HG02870 (cell line): ENCODE results near the gene NFATC1.

Source experiments
- ATAC-seq: cut with Tn5 transposase; IDR thresholded peaks from one replicate; pipeline ENCODE4 v1.9.1; 2021; ENCODE audit warnings: mild to moderate bottlenecking, moderate library complexity; ENCODE audit not compliant: unreplicated experiment

NFATC1 gene

DNA sequence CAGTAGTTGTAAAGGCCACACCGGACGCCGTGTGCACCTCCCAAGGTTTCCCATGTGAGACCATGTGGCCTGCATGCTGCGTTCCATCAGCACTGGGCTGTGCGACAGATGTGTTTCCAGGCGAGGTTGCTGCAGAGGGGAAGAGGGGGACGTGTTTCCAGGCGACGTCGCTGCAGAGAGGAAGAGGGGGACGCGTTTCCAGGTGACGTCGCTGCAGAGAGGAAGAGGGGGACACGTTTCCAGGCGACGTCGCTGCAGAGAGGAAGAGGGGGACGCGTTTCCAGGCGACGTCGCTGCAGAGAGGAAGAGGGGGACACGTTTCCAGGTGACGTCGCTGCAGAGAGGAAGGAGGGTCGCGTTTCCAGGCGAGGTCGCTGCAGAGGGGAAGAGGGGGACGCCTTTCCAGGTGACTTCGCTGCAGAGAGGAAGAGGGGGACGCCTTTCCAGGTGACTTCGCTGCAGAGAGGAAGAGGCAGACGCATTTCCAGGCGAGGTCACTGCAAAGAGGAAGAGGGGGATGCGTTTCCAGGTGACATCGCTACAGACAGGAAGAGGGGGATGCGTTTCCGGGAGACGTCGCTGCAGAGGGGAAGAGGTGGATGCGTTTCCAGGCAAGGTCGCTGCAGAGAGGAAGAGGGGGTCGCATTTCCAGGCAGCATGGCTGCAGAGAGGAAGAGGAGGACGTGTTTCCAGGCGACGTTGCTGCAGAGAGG is 24.5 kb downstream of the NFATC1 start:
- ATAC-seq: no peak

DNA sequence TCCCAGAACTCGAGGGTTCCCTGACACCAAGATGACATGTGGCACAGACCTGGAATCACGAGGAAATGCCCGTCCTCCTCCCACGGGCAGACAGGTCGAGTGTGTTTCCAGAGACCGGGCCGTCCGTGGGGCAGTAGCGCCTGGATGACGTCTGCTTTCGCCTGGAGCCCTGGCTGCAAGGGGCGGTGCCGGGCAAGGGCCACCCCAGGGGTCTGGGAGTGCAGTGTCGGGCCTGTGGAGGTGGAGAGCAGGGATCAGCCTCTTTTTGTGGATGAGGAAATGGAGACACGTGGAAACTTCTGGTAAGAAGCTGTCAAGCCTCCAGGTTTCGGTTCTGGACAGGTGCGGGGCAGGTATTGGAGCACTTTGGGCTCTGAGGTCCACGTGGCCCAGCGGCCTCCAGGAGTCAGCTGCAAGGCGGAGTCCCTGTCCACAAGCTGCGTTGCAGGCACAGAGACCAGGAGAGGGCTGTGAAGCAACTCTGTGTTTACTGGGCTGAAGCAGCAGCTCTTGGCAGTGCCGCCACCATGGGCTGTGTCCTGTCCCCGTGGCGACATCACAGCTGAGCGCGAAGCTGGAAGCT is 25.6 kb downstream of the NFATC1 start:
- ATAC-seq: no peak

DNA sequence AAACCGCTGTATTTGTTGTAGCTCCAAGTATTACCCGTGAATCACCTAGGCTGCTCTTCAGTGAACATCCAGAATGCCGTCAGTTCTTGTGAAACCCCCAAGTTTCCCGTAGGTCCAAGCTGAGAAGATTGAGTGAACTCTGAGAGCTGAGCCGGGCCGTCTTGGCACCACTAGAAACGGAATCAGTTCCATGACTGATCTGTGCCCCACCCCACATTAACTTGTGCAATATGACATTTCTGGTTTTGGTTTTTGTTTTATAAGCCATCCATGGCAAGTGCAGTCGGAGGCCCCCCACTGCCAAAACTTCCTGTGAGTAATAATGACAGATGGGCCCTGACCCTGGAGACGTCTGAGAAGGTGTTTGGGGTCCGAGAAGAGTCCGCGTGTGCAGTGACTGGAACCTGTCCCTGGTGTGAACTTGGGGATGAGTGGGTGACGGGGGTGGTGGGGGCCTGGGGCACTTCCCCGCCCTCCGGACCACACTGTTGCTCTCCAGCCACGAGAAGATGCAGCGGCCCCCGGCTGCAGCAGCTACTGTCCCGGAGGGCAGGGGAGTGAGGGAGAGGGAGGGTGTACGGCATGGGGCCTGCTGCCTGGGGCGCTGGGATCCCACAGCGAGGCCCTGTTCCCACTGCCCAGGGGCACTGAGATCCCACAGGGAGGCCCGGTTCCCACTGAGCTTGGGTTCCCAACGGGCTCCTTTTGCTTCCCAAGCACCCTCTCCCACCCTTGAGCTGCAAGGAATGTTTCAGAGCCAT is 26.5 kb downstream of the NFATC1 start:
- ATAC-seq: no peak

DNA sequence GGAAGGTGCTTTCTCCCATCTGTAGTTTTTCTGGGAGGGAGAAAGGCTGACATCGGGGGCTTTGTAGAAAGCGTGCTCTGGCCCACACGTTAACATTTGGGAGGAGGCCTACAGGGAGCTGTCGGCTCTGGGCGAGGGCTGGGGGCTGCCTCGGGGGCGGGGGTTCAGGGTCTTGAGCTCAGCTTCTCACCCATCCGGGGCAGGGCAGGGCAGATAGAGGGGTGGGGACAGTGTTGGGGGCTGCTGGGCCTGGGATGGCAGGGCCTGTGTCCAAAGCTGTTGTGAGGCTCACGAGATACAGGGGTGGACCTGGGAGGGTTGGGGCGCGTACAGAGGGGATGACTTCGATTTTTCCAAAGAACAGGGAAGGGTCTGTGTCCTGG is 27.0 kb downstream of the NFATC1 start:
- no peak for ATAC-seq

DNA sequence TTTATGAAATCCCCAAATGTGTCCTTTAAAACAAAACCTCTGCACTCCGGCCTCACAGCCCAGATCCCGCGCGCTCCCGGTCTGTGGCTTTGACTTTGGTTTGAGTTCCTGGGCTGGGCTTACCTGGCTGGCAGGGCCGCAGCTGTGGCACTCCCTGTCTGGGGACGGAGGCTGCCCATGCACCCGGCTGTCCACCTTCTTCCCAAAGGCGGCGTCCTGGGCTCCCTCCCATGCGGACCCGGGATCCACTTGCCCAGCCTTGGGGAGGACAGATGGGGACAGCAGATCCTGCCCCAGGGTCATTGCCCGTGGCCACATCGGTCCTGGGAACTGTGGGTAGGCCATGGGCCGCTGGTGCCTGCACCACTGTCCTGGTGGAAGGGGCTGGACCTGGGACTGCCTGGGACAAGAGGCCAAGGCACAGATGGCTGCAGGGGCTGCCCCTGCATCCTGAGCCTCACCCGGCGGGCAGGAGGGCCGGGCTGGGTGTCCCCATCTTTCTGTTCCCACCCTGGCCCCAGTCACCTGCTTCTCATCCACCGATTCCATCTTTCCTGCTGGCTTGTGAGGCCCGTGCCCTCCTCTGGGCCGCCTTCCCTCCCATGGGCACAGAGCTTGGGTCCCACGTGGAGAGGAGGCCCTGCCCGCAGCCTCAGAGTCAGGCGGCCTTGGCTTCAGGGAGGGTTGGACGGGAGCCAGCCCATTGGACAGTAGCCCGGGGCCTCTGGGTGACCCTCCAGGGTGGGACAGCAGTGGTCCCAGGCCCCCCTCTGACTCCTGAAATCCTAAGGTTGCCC is 27.7 kb downstream of the NFATC1 start:
- no peak for ATAC-seq

DNA sequence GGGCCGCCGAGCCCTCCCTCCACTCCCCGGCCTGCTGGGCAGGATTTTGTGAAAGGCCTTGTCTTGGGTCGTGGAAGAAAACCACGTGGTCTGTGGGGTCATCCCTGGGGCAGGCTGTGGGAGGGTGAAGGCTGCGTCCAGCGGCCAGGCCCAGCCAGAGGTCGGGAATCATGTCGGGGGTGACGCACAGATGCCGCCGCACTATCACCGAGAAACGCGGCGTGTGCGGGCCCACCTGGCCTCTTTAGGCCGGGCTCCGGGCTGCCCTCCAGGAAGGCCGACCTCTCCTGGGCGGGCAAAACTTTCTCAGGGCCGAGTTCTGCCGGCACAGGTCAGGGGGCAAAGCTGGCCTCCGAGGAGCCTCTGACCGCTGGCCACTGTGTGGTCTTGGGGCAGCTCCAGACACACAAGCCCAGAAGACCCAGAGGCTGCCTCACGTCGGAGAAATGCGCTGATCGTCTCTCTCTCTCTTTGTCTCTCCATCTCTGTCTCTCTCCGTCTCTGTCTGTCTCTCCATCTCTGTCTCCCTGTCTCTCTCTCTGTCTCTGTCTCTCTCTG is 28.4 kb downstream of the NFATC1 start:
- ATAC-seq: no peak

DNA sequence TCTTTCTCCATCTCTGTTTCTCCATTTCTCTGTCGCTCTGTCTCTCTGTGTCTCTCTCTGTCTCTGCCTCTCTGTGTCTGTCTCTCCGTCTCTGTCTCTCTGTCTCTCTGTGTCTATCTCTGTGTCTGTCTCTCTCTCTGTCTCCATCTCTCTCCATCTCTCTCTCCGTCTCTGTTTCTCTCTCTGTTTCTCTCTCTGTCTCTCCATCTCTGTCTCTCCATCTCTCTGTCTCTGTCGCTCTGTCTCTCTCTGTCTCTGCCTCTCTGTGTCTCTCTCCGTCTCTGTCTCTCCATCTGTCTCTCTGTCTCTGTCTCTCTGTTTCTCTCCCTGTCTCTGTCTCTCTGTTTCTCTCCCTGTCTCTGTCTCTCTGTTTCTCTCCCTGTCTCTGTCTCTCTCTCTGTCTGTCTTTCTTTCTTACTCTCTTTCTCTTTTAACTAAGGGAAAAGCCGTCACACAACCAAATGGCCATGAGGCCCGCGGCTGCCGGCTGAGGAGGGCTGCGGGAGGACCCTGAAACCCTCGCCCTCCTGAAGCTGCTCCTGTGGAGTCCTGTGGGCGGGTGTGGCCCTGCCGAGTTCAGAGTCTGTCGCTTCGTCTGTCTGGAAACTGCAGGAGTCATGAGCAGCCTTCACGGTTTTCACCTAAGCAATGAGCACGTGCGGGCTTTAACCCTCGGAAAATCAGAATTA is 29.3 kb downstream of the NFATC1 start:
- ATAC-seq: no peak

DNA sequence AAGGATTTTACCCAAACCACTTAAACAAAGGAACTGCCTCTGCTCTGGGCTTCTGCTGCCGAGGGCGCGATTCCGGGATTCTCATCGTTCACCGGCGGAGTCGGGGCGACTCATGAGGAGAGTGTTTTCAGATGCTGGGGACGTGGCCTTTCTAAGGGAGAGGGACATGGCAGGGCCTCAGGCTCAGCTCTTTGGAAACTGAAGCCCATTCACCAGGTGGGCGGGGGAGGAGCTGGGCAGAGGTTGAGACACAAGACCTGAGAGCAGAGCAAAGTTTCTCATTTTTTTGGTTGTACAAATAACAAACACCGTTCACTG is 29.8 kb downstream of the NFATC1 start:
- no peak for ATAC-seq

DNA sequence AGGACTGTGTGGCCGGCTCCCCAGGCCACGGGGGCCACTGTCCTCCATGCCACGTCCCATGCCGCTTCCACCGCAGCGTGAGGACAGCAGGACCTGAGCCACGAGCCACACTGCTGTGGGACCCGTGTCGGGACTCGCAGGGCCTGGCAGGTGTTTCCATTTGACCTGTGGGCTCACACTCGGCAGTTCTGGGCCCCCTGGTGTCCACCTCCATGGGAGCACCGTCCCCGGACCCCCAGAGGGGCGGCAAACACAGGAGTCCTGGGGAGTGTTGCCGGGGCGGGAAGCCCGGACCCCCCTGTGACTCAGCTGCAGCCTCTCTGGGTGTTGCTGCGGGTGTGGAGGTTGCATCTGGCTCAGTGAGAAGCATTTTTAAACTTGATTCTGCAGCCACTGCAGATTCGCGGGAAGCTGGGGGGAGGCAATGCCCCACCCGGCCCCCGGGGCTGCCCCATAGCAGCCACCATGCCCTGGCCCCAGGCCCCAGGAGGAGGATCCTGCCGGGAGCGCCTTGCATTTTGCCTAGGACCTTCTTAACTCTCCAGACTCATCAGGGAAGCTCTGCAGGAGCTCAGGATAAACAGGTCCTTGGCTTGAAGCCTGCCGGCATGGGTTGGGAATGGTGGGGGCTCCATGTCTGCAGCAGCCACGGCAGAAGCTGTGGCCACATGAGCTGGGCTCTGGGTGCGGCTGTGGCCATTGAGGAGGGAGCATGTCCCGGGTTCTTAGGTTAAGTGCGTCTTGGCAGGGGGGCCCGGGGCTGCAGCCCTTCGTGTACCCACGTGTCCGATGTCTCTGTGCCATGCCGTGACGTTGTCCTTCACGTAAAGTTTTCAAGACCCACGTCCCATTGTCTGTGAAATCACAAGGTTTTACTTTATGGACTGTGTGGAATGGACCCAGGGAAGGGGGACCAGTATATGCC is 30.9 kb downstream of the NFATC1 start:
- ATAC-seq: no peak

DNA sequence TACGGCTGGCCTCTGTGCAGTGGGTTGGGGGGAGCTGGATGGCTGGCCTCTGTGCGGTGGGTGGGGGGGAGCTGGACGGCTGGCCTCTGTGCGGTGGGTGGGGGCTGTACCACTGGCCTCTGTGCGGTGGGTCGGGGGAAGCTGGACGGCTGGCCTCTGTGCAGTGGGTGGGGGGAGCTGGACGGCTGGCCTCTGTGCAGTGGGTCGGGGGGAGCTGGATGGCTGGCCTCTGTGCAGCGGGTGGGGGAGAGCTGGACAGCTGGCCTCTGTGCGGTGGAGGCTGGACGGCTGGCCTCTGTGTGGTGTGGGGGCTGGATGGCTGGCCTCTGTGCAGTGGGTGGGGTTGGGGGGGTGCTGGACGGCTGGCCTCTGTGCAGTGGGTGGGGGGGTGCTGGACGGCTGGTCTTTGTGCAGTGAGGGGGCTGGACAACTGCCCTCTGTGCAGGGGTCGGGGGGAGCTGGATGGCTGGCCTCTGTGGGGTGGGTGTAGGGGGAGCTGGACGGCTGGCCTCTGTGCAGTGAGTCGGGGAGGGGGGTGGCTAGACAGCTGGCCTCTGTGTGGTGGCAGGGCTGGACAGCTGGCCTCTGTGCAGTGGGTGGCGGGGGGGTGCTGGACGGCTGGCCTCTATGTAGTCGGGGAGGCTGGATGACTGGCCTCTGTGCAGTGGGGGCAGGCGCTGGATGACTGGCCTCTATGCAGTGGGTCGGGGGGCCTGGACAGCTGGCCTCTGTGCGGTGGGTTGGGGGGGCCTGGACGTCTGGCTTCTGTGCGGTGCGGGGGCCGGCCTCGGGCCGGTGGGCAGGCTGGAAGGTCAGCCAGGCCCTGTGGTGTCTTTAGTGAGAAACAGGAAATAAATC is 31.9 kb downstream of the NFATC1 start:
- no peak for ATAC-seq

DNA sequence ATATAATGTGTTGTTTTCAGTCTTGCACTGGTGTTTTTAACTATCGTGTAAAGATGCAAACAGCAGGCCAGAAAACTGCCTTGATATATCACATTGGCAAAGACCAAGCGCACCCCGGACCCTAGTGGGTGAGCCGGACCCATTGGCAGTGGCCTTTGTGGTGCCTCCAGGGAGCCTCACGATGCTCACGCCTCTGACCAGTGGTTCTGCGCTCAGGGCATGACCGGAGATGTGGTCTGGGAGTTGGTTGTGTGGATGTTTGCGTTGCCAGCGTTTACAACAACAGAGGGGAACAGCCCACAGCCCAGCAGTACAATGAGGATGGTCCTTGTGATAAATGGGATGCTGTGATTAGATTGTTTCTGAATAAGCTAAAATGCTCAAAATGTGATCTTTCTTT is 32.6 kb downstream of the NFATC1 start:
- ATAC-seq: no peak

DNA sequence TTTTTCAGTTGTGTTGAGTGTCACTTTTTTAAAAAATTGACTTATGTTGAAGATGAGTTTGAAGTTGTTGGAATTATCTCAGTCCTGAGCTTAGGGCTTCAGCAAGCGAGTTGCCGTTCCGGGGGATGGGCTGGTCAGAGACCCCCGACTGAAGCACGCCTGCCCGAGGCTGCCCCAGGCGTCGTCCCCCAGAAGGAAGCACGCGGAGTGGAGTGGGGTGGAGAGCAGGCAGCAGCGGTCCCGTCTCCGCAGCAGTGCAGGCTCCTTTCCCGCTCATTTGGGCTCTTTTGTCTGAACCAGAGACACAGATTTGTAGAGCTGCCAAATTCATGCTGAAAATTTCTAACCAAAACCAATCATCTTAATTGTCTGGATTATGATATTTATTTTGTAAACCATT is 33.7 kb downstream of the NFATC1 start:
- ATAC-seq: no peak

DNA sequence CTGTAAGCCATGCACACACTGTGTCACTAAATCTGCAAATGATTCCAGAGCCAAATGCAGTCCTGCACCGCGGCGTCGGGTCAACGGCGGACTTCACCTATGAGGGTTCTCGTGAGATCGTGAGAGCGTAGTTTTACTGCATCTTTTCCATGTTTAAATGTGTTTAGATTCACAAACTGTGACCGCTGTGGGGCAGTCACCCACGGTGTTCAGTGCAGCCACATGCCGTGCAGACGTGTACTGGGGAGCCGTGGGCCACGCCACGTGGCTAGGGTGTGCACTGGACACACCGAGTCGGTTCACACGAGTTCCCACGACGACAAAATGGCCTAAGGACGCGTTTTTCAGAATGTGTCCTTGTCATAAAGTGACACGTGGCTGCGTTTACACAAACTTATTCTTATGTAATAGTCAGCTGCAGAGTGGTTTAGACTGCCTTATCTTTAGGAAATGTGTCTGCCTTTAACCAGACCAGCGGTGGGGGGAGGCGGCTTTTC is 34.1 kb downstream of the NFATC1 start:
- ATAC-seq: no peak

DNA sequence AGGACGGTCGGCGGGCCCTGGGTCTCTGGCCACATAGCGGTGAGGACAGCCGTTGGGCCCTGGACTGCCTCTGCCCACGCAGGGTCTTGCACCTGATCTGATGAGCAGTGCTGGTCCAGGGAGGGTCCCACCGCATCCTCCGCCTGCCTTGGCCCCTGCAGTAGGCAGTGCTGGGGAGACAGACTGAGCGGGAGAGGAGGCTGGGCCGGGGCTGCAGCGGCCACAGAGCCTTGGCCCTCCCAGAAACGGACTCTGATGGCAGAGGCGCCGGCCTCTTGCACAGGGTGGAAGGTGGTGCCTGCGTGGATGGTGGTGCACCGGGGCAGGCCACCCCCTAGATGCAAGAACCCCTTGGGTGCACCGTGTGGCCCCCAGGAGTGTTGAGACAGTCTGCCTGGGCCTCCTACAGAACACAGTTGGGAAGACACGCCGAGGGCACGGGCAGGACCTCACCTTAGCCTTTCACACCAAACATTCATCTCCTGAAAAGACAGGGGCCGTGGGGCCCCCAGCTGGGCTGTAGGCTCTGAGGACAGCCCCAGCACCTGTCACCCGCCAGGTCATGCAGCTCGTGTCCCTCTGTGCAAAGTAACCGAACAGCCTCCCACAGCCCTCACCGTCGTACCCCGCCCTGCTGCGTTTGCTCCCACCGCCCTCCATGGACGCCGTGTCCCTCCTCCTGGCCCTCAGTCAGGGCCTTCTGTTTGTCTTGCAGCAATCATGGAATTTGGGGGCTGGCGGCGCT is 36.8 kb downstream of the NFATC1 start:
- no peak for ATAC-seq

DNA sequence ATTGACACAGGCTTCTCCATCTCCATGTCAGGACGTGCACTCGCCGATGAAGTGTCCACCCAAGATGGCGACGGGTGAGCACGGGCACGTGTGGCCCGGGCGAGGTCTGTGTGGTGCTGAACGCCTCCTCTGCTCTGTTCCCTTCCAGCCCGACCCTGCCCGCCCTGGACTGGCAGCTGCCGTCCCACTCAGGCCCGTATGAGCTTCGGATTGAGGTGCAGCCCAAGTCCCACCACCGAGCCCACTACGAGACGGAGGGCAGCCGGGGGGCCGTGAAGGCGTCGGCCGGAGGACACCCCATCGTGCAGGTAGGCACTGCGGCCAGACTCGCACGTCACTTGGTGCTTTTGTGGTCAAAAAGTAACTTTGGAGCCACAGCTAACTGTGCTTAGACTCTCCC is 37.7 kb downstream of the NFATC1 start:
- no peak for ATAC-seq

DNA sequence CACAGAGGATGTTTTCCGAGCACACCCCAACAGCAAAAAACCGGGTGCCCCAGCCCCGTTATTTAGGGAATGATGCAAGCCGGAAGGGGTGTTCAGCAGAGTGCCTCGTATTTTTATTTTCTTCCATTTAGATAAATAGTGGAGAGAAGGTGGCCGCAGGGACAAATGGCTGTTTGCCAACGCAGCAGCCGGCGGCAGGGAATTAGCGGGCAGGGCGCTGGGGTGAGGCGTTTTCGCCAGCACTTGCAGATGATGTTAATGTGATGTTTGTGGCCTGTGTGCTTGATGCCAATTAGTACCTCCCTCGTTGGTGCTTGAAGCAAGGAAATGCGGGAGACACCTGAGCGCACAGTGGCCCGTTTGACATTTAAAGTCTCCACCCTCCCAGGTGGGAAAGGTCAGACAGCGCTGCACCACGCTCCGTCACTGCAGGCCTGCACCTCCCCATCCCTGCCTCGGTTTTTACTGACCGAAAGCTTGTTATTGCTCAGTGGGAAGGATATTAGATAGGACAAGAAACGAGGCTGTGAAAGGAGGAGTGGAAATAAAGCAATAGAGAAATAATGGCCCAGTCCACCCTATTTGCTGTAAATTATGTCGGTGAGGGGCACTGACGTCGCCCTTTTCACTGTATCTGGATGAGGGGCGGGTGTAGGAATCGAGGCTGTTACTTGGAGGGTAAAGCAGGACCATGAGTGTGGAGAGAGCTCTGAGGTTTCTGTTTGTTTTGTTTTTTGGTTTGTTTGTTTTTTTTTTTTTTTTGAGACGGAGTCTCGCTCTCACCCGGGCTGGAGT is 39.1 kb downstream of the NFATC1 start:
- ATAC-seq: no peak
